Measurements from ENCODE around the gene TPX2. TPM values are rescaled to one million over a fixed set of nuclear protein-coding genes. Genes with fewer than 3 reads are reported as not detected.

Gene TPX2
- total RNA-seq, 1 donor from 2014 or later = 44.7 TPM

DNA sequence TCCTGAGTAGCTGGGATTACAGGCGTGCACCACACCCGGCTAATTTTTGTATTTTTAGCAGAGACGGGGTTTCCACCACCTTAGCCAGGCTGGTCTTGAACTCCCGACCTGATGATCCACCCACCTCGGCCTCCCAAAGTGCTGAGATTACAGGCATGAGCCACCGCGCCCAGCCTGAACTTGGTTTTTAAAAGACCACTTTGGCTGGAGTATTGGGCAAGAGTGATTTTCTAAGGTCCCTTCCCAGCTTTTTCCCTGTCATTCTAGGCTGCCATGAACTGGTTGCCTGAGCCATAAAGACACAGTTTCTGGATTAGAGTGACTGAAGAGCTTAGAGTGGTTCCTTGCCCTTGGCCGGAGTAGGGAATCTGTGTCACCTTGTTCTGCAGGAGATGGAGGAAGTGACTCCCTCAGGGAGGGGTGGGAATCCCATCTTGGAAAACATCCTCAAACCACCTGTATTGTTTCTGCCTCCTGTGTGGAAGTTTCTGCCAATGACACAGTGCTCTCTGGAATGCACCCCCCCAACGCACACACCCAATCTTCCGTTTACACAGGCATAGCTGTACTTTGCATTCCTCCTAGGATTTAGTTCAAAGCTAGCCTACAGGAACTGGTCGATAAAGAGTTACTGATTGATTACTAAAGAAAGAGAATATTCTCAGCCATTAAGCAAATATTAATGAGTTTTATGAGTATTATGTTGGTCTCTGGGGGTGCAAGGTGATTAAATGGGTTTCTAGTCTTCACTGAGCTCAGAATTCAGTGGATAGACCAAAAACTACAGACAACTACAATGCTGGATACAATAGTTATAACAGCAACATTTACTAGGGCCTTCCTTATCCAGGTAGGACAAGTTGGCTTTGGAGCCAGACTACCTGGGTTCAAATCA lies 34.6 kb upstream of the TPX2 start:
- peaks cover 3% of the 10 kb centered on the region for H3K27me3 Mint-ChIP-seq (ENCODE audit: unreplicated experiment)
- peaks cover 8% of the 10 kb centered on the region for H3K36me3 Mint-ChIP-seq (ENCODE audit: unreplicated experiment)
- no peak for DNase-seq
- no peak overlapping the region for H3K27ac Mint-ChIP-seq (ENCODE audit: unreplicated experiment)
- H3K4me1 Mint-ChIP-seq (ENCODE audit: low read depth, unreplicated experiment) = peaks cover 15% of the 10 kb centered on the region
- no peak overlapping the region for H3K4me3 Mint-ChIP-seq (ENCODE audit: unreplicated experiment)
- H3K9me3 Mint-ChIP-seq (ENCODE audit: unreplicated experiment) = peaks cover 6% of the 10 kb centered on the region
- TF ChIP-seq, protein P1, sequence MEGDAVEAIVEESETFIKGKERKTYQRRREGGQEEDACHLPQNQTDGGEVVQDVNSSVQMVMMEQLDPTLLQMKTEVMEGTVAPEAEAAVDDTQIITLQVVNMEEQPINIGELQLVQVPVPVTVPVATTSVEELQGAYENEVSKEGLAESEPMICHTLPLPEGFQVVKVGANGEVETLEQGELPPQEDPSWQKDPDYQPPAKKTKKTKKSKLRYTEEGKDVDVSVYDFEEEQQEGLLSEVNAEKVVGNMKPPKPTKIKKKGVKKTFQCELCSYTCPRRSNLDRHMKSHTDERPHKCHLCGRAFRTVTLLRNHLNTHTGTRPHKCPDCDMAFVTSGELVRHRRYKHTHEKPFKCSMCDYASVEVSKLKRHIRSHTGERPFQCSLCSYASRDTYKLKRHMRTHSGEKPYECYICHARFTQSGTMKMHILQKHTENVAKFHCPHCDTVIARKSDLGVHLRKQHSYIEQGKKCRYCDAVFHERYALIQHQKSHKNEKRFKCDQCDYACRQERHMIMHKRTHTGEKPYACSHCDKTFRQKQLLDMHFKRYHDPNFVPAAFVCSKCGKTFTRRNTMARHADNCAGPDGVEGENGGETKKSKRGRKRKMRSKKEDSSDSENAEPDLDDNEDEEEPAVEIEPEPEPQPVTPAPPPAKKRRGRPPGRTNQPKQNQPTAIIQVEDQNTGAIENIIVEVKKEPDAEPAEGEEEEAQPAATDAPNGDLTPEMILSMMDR (IDR thresholded peaks at IDR 0.05; ENCODE audit: partially characterized antibody, unreplicated experiment) = no peak

- TF ChIP-seq, protein P1 (IDR thresholded peaks at IDR 0.05; ENCODE audit: partially characterized antibody, unreplicated experiment) = no peak
- peaks cover 3% of the 10 kb centered on the region for H3K27me3 Mint-ChIP-seq (ENCODE audit: unreplicated experiment)
- DNase-seq = no peak
- H3K4me1 Mint-ChIP-seq (ENCODE audit: low read depth, unreplicated experiment) = peaks cover 18% of the 10 kb centered on the region
- no peak overlapping the region for H3K27ac Mint-ChIP-seq (ENCODE audit: unreplicated experiment)
- peaks cover 8% of the 10 kb centered on the region for H3K36me3 Mint-ChIP-seq (ENCODE audit: unreplicated experiment)
- no peak overlapping the region for H3K4me3 Mint-ChIP-seq (ENCODE audit: unreplicated experiment)
- peaks cover 6% of the 10 kb centered on the region for H3K9me3 Mint-ChIP-seq (ENCODE audit: unreplicated experiment)
These were observed 33.9 kb upstream of the TPX2 start for GRCh38 chr20:31705191-31705590.

DNA sequence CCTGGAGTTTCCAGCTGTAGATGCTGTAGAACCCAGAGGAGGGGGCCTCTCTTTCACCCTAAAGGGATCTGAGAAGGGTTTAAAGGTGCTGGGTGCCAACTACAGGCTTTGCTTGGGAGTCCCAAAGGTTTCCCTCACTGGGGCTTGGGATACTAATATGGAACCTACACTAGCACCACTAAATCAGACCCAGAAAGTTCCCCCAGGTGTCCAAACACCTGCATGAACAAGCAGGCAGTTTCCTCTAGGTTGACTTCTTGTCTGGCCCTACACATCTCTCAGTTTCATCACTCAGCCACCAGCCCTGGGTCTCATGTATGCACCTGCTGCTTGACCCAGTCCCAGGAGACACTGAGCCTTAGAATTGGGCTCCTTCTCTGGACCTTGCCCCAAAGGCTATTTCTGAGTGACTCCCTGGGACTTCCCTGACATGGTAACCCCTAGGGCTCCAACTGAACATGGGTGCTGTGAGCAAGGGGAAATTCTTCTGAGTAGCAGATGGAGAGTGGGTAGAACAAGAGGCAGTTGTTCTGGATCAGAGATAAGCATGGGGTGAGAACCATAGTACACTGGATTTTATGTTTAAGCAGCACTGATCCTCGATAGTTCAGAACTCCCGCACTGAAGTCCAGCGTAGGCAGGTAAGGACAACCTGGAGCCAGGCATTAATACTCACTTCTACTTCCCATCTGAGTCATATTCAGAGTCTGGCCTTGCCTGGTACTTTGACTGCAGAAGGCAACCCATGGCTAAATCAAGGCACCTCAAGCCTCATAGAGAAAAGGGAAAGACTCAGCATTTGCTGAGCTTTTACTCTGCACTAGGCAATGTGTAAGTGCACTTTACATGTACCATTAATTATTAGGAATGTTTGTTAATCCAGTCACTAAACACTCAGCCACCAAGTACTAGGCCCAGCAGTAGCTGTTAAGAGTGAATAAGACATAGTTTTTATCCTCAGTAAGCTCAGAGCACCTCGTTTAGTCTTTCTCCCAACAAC lies 33.2 kb upstream of the TPX2 start:
- H3K27me3 Mint-ChIP-seq (ENCODE audit: unreplicated experiment) = peaks cover 3% of the 10 kb centered on the region
- peaks cover 6% of the 10 kb centered on the region for H3K9me3 Mint-ChIP-seq (ENCODE audit: unreplicated experiment)
- H3K4me3 Mint-ChIP-seq (ENCODE audit: unreplicated experiment) = no peak overlapping the region
- TF ChIP-seq, protein P1 (IDR thresholded peaks at IDR 0.05; ENCODE audit: partially characterized antibody, unreplicated experiment) = no peak
- peaks cover 3% of the 10 kb centered on the region for H3K36me3 Mint-ChIP-seq (ENCODE audit: unreplicated experiment)
- DNase-seq = no peak
- no peak overlapping the region for H3K27ac Mint-ChIP-seq (ENCODE audit: unreplicated experiment)
- peaks cover 18% of the 10 kb centered on the region for H3K4me1 Mint-ChIP-seq (ENCODE audit: low read depth, unreplicated experiment)

- no peak overlapping the region for H3K27ac Mint-ChIP-seq (ENCODE audit: unreplicated experiment)
- peaks cover 6% of the 10 kb centered on the region for H3K9me3 Mint-ChIP-seq (ENCODE audit: unreplicated experiment)
- H3K4me3 Mint-ChIP-seq (ENCODE audit: unreplicated experiment) = no peak overlapping the region
- DNase-seq = no peak
- H3K4me1 Mint-ChIP-seq (ENCODE audit: low read depth, unreplicated experiment) = peaks cover 16% of the 10 kb centered on the region
- H3K27me3 Mint-ChIP-seq (ENCODE audit: unreplicated experiment) = peaks cover 3% of the 10 kb centered on the region
- TF ChIP-seq, protein P1 (IDR thresholded peaks at IDR 0.05; ENCODE audit: partially characterized antibody, unreplicated experiment) = no peak
- H3K36me3 Mint-ChIP-seq (ENCODE audit: unreplicated experiment) = peaks cover 3% of the 10 kb centered on the region
These were observed 32.4 kb upstream of the TPX2 start for GRCh38 chr20:31706607-31707257.

Data from glutamatergic neuron (in vitro differentiated cells).